Prostate gland (tissue), 2 donors: ENCODE measurements around the gene COL4A1.

Source experiments
- CTCF ChIP-seq, 4 experiments: fragments of 200-600 bp in 2 of 4; fragments of 450-650 bp in 2 of 4; sonication (generic) in 2 of 4; IDR thresholded peaks; 1 replicate in 3 of 4; 2 replicates in 1 of 4; pipeline ENCODE4 v1.5.1; 2016 to 2019; ENCODE audit warnings: antibody characterized with exemption in 4 of 4, mild to moderate bottlenecking in 2 of 4, moderate library complexity in 2 of 4
- POLR2A ChIP-seq: fragments of 450-650 bp; IDR thresholded peaks from one replicate; pipeline ENCODE4 v1.6.1; 2016; ENCODE audit warnings: antibody characterized with exemption, mild to moderate bottlenecking
- POLR2AphosphoS5 ChIP-seq: sonication (generic); formaldehyde crosslinking; IDR thresholded peaks from one replicate; pipeline ENCODE4 v1.6.1; 2017; ENCODE audit warnings: antibody characterized with exemption

GRCh38 chr13:110319774-110320509 is 13.0 kb upstream of the COL4A1 start:
- no peak for TF ChIP-seq CTCF (IDR thresholded peaks at IDR 0.05)
- TF ChIP-seq POLR2AphosphoS5: no peak
- TF ChIP-seq POLR2A: no peak
